Ovary (tissue), 9 donors: ENCODE measurements around the gene SCYGR4. TPM values are rescaled to one million over a fixed set of nuclear protein-coding genes. Genes with fewer than 3 reads are reported as not detected.
"Not testable (repeated sequence)": the region's sequence is repeated elsewhere in the genome, so short reads cannot be mapped to it uniquely, and the experiment has no call there.

ENCODE experiments used
- DNase-seq, 5 donors: peaks; one replicate each; pipeline ENCODE4 v3.0.0-alpha.2; 2019 to 2020
- H3K27ac ChIP-seq, 2 donors: fragments of 200-600 bp; one replicate each; pipeline versions ENCODE4 v1.5.1 to v1.8.0; 2019 to 2022
- H3K27me3 ChIP-seq: fragments of 200-600 bp; one replicate; pipeline ENCODE4 v1.8.0; 2022
- H3K36me3 ChIP-seq: fragments of 200-600 bp; sonication (generic); one replicate; pipeline ENCODE4 v1.5.1; 2019
- H3K4me1 ChIP-seq: one replicate; pipeline ENCODE4 v1.8.1; 2013; ENCODE audit warnings: mild to moderate bottlenecking, moderate library complexity; ENCODE audit not compliant: insufficient read depth
- H3K4me3 ChIP-seq: fragments of 200-600 bp; sonication (generic); one replicate; pipeline ENCODE4 v1.5.1; 2017
- H3K9me3 ChIP-seq, 2 donors: fragments of 200-600 bp in 1 of 2; sonication (generic) in 1 of 2; one replicate each; pipeline versions ENCODE4 v1.5.1 to v1.8.1; 2013 to 2019; ENCODE audit warnings: mild to moderate bottlenecking in 1 of 2, moderate library complexity in 1 of 2
- CTCF ChIP-seq, 3 donors: fragments of 450-650 bp in 2 of 3; fragments of 200-600 bp in 1 of 3; IDR thresholded peaks; one replicate each; pipeline versions ENCODE4 v1.5.1 to v1.8.0; 2016 to 2022; ENCODE audit warnings: antibody characterized with exemption in 3 of 3, mild to moderate bottlenecking in 1 of 3
- EP300 ChIP-seq: sonication (generic); formaldehyde crosslinking; IDR thresholded peaks from one replicate; pipeline ENCODE4 v1.6.1; 2017; ENCODE audit warnings: antibody characterized with exemption
- POLR2A ChIP-seq: fragments of 450-650 bp; IDR thresholded peaks from one replicate; pipeline ENCODE4 v1.6.1; 2017; ENCODE audit warnings: antibody characterized with exemption, mild to moderate bottlenecking, moderate library complexity
- WGBS, 3 donors: extraction: QIAGEN DNeasy Blood & Tissue Kit in 1 of 3; methylation state at CpG; one replicate each; pipeline versions ENCODE4 v1.1.5 to v1.1.7; 2013 to 2017; 5-methylcytosine and 5-hydroxymethylcytosine counted together
- intact Hi-C, 4 donors: fragments of 100-400 bp; cut with DNase I; formaldehyde crosslinking; loops; one replicate each; pipeline versions ENCODE4 v1.11.0 to v1.15.1; 2022 to 2023
- polyA plus RNA-seq, 2 donors: library from polyadenylated mRNA; stranded (reverse); fragments of 200-250 nt in 1 of 2; fragments of 350-450 nt in 1 of 2; fragmentation: Illumina TruSeq in 1 of 2; extraction: RNeasy Lipid Tissue Mini Kit (QIAGEN cat#74804) in 1 of 2; gene quantifications; one replicate each; pipeline ENCODE4 v1.2.3, GENCODE V29; 2013 to 2014
- total RNA-seq, 7 donors: library from RNA; depleted of rRNA in 2 of 7; stranded (reverse); fragments of >200 nt in 2 of 7; fragmentation: NEBNext Ultra II Directional in 3 of 7; extraction: Animal tissue kit (Norgen Biotek cat#: 25700) in 3 of 7; gene quantifications; one replicate each; pipeline versions ENCODE4 v1.1.0 to v1.2.4, GENCODE V29; 2016 to 2023
- donor health status: DM: no; HTN: no; CAD: no; lungs with moderate emphysema.
- donor health status: DM: no; HTN: no; CAD: no.
- donor health status: Bipolar disorder and iron deficiency.
- donor health status: DM: yes; HTN: yes; CAD: no.
- donor health status: DM: no; HTN: no; CAD: no.
- donor health status: DM: yes; HTN: yes; CAD: no.

The SCYGR4 gene
- total and polyA plus RNA-seq, 9 donors, result not detected

GRCh38 chr2:227661025-227661649, 43.8 kb downstream of the SCYGR4 start:
- no peak for DNase-seq
- Histone ChIP-seq H3K27me3 (no peaks in the 10 kb centered on the region), H3K36me3 (no peaks in the 10 kb centered on the region), H3K9me3 (no peaks in the 10 kb centered on the region), H3K4me3 (no peak overlapping the region), H3K27ac (no peak overlapping the region), H3K4me1 (no peaks in the 10 kb centered on the region)
- TF ChIP-seq POLR2A, result no peak
- TF ChIP-seq CTCF (IDR thresholded peaks at IDR 0.05), result no peak
- intact Hi-C loops, result loop anchor here in 1 of 4 donors (5.0 kb wide), 1 partner anchor 106 kb away; no protein-coding TSS in a partner anchor
- WGBS, 3 donors, result 36 to 44% (median 42%) methylated on average over 7 of the region's 7 CpGs

- intact Hi-C loops, result loop anchor here in 1 of 4 donors (5.0 kb wide), 1 partner anchor 105 kb away; no protein-coding TSS in a partner anchor
- H3K27ac ChIP-seq, result no peak overlapping the region
- TF ChIP-seq EP300 (no peak), POLR2A (no peak), CTCF (IDR thresholded peaks at IDR 0.05) (no peak)
- no peaks in the 10 kb centered on the region for H3K4me1 ChIP-seq
- H3K9me3 ChIP-seq, result no peaks in the 10 kb centered on the region
- no peak overlapping the region for H3K4me3 ChIP-seq
- 45 to 52% (median 45%) methylated on average over 3 of the region's 3 CpGs for WGBS, 3 donors
- H3K27me3 ChIP-seq, result no peaks in the 10 kb centered on the region
- no peaks in the 10 kb centered on the region for H3K36me3 ChIP-seq
- DNase-seq, result no peak
These were observed 44.5 kb downstream of the SCYGR4 start for GRCh38 chr2:227661827-227662226.

- Histone ChIP-seq H3K27ac (no peak overlapping the region), H3K4me1 (no peaks in the 10 kb centered on the region), H3K36me3 (no peaks in the 10 kb centered on the region), H3K27me3 (no peaks in the 10 kb centered on the region), H3K4me3 (no peak overlapping the region), H3K9me3 (no peaks in the 10 kb centered on the region)
- DNase-seq, result no peak
- 78 to 86% (median 79%) methylated on average over 6 of the region's 6 CpGs for WGBS, 3 donors
- TF ChIP-seq CTCF (IDR thresholded peaks at IDR 0.05) (no peak), EP300 (no peak), POLR2A (no peak)
- intact Hi-C loops, result no loop called here
These were observed 48.1 kb downstream of the SCYGR4 start for GRCh38 chr2:227665189-227665940.

- H3K36me3 ChIP-seq, H3K4me1 ChIP-seq, H3K9me3 ChIP-seq, DNase-seq, H3K27me3 ChIP-seq, H3K4me3 ChIP-seq, H3K27ac ChIP-seq, intact Hi-C loops: not testable (repeated sequence)
- 85 to 93% (median 88%) methylated on average over 13 of the region's 13 CpGs for WGBS, 3 donors
These were observed 49.4 kb downstream of the SCYGR4 start, which contains the start of gene SCYGR5 for GRCh38 chr2:227666631-227667170. SCYGR5 (plus strand) TSS chr2:227666804; CDS start chr2:227666804, 0 bp downstream.

Other genes with a start within 250 kb of the SCYGR4 start
- 1 to 10 TPM in 1 of 7 donors, not detected in 6; 1.4 TPM for gene TM4SF20, start 238.2 kb upstream of the SCYGR4 start, total RNA-seq
- gene TM4SF20, start 238.2 kb upstream of the SCYGR4 start, polyA plus RNA-seq, result not detected
- not detected for gene SCYGR1, start 229.5 kb upstream of the SCYGR4 start, total RNA-seq
- gene SCYGR1, start 229.5 kb upstream of the SCYGR4 start, polyA plus RNA-seq, result not detected
- 10 to 100 TPM; 21.3 to 78.9 (median 52.2) TPM for gene AGFG1, start 145.3 kb upstream of the SCYGR4 start, total RNA-seq
- 10 to 100 TPM; 22.4 to 49.7 TPM for gene AGFG1, start 145.3 kb upstream of the SCYGR4 start, polyA plus RNA-seq
- not detected for gene SCYGR2, start 18.6 kb upstream of the SCYGR4 start, total RNA-seq
- gene SCYGR2, start 18.6 kb upstream of the SCYGR4 start, polyA plus RNA-seq, result not detected
- gene SCYGR3, start 2.7 kb upstream of the SCYGR4 start, total RNA-seq, result not detected
- not detected for gene SCYGR3, start 2.7 kb upstream of the SCYGR4 start, polyA plus RNA-seq
- gene SCYGR5, start 49.3 kb downstream of the SCYGR4 start, total RNA-seq, result not detected
- not detected for gene SCYGR5, start 49.3 kb downstream of the SCYGR4 start, polyA plus RNA-seq
- gene SLC19A3, start 100.5 kb downstream of the SCYGR4 start, total RNA-seq, result 1 to 10 TPM; 1.3 to 5.6 (median 2.8) TPM
- gene SLC19A3, start 100.5 kb downstream of the SCYGR4 start, polyA plus RNA-seq, result 1 to 10 TPM in 1 of 2 donors, under 1 TPM in 1; 0.73 to 2.9 TPM
- gene SCYGR6, start 107.3 kb downstream of the SCYGR4 start, total RNA-seq, result not detected
- not detected for gene SCYGR6, start 107.3 kb downstream of the SCYGR4 start, polyA plus RNA-seq
- gene SCYGR7, start 110.8 kb downstream of the SCYGR4 start, total RNA-seq, result not detected
- gene SCYGR7, start 110.8 kb downstream of the SCYGR4 start, polyA plus RNA-seq, result not detected
- gene SCYGR8, start 128.4 kb downstream of the SCYGR4 start, total RNA-seq, result not detected
- gene SCYGR8, start 128.4 kb downstream of the SCYGR4 start, polyA plus RNA-seq, result not detected
- 1 to 10 TPM in 1 of 7 donors, under 1 TPM in 1, not detected in 5; 0.43 to 6.4 TPM for gene CCL20, start 196.3 kb downstream of the SCYGR4 start, total RNA-seq
- 1 to 10 TPM in 1 of 2 donors, under 1 TPM in 1; 0.65 to 4.9 TPM for gene CCL20, start 196.3 kb downstream of the SCYGR4 start, polyA plus RNA-seq